Measurements from ENCODE around the gene C1orf226.

C1orf226 gene

GRCh38 chr1:162366671-162367070 lies 14.9 kb upstream of the C1orf226 start:
- FAIRE-seq: no peak

GRCh38 chr1:162367073-162367472 lies 14.5 kb upstream of the C1orf226 start:
- no peak for FAIRE-seq

DNA sequence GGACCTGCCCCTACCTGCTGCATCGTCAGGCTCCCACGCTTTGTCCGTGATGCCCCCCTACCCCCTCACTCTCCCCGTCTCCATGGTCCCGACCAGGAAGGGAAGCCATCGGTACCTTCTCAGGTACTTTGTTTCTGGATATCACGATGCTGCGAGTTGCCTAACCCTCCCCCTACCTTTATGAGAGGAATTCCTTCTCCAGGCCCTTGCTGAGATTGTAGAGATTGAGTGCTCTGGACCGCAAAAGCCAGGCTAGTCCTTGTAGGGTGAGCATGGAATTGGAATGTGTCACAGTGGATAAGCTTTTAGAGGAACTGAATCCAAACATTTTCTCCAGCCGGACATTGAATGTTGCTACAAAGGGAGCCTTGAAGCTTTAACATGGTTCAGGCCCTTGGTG lies 13.8 kb upstream of the C1orf226 start:
- no peak for FAIRE-seq

GRCh38 chr1:162368451-162368850 lies 13.1 kb upstream of the C1orf226 start:
- FAIRE-seq: no peak

GRCh38 chr1:162369571-162369970 lies 12.0 kb upstream of the C1orf226 start:
- FAIRE-seq: no peak

- no peak for FAIRE-seq
Measured at GRCh38 chr1:162370161-162370560, 11.4 kb upstream of the C1orf226 start.

DNA sequence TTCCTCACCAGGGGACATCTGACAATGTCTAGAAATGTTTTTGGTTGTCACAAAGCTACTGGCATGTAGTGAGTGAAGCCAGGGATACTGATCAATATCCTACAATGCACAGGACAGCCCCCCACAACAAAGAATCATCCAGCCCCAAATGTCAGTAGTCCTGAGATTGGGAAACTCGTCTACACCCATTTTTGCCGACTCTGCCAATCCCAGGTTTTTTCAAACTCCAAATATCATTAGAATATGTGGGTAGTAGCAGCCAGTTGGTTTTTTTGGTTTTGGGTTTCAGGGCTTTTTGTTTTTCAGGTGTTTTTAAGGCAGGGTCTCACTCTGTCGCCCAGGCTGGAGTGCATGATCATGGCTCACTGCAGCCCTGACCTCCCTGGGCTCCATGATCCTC lies 10.8 kb upstream of the C1orf226 start:
- no peak for FAIRE-seq

DNA sequence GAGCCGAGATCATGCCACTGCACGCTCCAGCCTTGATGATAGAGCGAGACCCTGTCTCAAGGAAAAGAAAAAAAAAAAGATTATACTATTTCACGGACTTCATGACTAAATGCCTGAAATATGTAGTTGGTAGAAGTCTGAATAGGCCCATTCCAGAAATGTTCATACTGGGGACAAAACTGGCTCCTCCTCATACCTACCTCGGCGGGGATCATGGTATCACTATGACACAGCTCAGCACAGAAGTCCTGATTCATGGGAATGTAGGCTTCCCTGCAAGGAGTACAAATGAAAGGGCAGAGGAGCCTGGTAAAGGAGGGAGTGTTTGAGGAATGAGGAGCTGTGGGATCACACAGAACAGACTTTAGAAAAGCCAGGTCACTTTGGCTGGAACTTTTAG lies 9.9 kb upstream of the C1orf226 start:
- FAIRE-seq: no peak

DNA sequence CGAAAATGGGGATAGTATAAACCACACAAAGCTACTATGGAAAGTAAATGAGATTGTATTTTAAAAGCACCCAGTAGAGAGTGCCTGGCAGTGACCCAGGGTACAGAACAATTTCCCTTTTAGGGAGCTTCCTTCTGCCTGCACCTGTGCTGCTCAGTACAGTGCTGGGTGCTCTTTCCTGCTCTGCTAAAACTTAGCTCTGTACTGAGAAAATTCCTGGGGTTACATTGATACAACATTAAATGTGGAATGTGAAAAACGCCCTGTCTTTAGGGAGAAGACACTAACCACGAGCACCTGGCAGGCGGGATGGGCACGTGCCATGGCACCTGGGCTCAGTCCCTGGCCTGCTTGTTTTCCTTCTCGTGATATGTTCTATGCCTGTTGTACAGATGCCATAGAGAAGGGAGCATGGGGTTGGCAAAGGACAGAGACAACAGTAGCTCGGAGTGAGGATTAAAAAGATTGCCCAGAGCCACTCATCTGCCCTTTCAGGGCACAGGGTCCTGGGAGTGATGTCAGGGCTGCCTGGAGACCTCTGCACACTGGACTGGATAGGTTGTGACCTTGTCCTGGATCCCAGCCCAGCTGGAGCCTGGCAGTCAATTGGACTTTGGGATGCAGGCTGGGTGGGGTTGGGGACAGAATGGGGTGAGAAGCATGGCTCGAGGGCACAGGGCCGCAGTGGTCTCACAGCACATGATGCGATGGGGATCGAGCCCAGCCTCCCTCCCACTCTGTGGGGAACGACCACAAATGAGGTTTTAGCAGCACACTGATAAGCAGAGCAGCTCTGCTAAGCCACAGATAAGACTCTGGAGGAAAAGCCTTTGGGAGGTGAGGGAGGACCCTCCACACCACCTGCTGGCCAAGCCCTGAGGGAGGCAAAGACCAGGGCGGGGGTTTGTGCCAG lies 9.1 kb upstream of the C1orf226 start:
- no peak for FAIRE-seq

- no peak for FAIRE-seq
Measured at GRCh38 chr1:162373072-162373427, 8.5 kb upstream of the C1orf226 start.

GRCh38 chr1:162373541-162374260 lies 7.8 kb upstream of the C1orf226 start:
- no peak for FAIRE-seq

- FAIRE-seq: no peak
Measured at GRCh38 chr1:162374406-162374805, 7.1 kb upstream of the C1orf226 start.

DNA sequence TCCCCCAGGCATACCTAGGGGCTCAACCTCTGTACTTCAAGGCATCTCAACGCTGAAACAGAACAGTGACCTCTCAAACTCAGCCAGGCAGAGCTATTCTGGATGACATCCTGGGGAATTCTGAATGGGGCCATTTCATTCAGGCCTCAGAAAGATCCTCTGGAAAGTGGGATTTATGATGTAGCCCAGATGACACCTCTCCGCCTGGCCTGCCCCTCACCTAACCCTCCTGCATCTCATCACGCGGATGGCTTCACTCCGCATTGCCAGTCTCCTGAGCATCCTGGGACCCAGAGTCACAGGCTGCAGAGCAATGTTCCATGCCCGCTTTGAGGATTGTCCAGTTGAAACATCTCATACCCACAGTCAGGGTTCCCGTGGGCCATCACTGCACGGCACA lies 6.1 kb upstream of the C1orf226 start:
- no peak for FAIRE-seq

- no peak for FAIRE-seq
Measured at GRCh38 chr1:162376691-162377090, 4.8 kb upstream of the C1orf226 start, which contains the start of gene SPATA46. Gene SPATA46 (minus strand): TSS chr1:162376854. CDS start chr1:162376790, 64 bp downstream.

DNA sequence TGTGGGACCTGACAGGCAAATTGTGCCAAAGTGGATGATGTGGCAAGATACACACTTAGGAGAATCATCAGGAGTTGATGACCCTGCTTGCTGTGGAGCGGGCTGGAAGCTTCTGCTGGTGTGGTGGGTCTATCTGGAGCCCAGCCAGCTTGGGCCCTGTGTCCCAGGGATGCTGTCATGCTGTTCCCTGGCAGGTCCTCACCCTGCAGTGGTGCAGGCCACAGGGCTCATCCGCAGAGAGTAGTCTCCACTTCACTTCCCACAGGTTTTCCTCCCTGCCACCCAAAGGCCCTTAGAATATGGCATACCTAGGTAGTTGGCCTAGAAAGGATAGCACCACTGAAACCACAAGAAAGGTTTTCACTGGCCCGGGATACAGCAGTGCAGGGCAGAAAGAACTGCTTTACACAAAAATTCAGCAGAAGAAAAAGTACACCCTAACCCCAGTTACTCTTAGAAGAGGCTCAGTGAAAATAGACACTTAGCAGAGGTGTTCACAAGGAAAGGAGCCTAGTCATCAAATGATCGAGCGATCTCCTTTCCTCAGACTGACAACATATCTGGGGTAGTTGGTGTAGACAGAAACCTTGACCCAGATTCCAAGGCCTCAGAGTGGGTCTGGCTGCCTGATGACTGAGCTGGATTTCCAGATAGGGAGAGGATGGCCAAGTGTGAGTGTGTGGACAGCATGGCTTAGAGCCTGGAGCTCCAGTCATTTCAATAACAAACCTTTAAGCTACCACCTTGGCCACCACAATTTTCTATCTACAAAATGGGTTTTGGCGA lies 1.3 kb upstream of the C1orf226 start:
- no peak for FAIRE-seq

DNA sequence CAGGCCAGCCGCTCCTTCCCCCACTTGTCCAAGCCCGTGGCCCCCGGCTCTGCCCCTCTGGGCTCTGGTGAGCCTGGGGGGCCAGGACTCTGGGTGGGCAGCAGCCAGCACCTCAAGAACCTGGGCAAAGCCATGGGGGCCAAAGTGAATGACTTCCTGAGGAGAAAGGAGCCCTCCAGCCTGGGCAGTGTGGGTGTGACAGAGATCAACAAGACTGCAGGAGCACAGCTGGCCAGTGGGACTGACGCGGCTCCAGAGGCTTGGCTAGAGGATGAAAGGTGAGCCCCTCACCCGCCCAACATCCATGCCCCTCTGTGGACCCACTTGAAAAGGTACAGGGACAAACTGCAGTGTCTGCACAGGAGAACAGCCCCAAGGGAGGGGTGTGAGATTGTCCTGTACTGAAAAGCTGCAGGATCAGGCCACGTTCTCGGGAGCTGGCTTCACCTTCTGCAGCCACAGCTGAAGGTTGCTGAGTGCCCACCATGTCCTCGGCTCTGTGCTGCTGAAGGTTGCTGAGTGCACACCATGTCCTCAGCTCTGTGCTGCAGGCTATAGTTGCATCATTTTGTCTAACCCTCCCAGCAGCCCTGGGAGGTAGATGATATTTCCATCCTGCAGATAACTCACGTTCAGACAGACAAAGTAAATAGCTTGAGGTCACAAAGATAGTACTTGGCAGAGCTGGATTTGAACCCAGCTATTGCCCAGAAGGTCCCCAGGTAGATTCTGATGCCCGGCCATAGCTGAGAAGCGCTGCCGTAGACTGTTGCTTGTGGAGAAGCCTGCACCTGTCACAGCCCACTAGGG lies 618 bp downstream of the C1orf226 start:
- no peak for FAIRE-seq

GRCh38 chr1:162383091-162383490 lies 1.6 kb downstream of the C1orf226 start:
- no peak for FAIRE-seq

GRCh38 chr1:162383516-162383915 lies 2.0 kb downstream of the C1orf226 start:
- no peak for FAIRE-seq

- FAIRE-seq: no peak
Measured at GRCh38 chr1:162384116-162384515, 2.6 kb downstream of the C1orf226 start.

GRCh38 chr1:162384601-162385279 lies 3.2 kb downstream of the C1orf226 start:
- FAIRE-seq: no peak

DNA sequence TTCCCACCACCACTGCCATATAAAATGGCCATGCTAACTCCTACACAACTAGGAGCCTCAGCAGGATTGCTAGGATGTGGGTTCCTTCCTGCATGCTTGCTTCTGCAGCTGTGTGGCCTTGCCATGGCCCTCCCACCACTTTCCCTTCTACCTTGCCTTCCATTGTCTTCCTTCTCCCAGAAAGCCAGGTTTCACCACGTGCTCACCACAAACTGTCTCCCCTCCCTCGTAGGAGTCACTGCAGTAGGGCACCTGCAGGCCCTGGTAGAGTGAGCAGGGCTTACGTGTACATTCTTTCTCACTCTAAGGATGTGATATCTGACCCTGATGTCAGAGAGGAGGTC lies 3.7 kb downstream of the C1orf226 start:
- FAIRE-seq: no peak

DNA sequence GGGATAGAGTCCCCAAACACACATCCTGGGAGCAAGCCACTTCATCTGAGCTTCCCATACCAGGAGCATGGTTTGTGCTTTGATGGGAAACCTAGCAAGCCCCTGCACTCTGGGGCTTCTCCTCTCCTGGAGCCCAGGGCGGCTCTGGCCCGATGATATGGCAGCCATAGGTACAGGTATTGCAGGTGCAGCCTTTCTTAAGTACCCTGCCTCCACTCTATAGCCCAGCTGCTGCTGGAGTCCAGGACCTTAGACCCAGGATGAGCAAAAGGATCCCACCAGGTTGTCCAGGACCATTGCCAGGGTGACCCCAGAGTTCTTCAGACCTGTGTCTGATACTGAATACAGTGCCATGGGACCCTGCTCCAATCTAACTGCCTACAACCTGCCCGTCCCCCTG lies 4.2 kb downstream of the C1orf226 start:
- no peak for FAIRE-seq
